DMS153 treated with DMSO at 0.1 percent for 48 hours (cell line): ENCODE data around the gene SLC16A10.
"Not testable (repeated sequence)": the region's sequence is repeated elsewhere in the genome, so short reads cannot be mapped to it uniquely, and the experiment has no call there.

ENCODE experiments used
- DNase-seq: peaks from one replicate; lab custom pipeline; 2025; ENCODE audit not compliant: unreplicated experiment; lab: John Stamatoyannopoulos, UW

SLC16A10 gene

DNA sequence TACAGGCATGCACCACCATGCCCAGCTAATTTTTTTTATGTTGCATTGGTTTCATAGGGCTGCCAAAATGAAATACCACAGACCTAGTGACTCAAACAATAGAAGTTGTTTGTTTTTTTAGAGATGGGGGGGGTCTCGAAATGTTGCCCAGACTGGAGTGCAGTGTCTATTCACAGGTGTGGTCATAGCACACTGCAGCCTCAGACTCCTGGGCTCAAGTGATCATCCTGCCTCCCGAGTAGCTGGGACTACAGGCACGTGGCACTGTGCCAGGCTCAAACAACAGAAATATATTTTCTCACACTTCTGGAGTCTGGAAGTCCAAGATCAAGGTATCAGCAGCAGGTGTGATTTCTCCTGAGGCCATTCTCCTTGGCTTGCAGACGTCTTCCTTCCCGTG, 6.6 kb upstream of the SLC16A10 start:
- DNase-seq = no peak

DNA sequence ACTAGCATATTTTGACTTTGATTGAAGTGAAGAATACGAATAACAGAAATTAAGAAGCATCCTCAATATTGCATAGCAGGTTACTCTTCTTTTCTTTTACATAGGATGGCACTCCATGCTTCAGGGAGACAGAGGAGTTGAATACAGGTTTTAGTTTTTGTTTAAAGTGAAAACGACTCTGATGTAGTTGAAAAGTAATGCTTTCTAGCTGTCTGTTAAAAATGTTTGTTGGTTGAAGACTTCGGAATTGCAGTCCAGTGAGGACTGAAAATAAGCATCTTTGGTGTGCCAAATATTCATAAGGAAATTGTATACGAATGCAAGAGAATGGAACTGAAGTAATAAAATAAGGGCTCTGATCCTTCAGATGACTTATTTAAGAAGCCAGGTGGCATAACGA, 618 bp upstream of the SLC16A10 start:
- no peak for DNase-seq

DNA sequence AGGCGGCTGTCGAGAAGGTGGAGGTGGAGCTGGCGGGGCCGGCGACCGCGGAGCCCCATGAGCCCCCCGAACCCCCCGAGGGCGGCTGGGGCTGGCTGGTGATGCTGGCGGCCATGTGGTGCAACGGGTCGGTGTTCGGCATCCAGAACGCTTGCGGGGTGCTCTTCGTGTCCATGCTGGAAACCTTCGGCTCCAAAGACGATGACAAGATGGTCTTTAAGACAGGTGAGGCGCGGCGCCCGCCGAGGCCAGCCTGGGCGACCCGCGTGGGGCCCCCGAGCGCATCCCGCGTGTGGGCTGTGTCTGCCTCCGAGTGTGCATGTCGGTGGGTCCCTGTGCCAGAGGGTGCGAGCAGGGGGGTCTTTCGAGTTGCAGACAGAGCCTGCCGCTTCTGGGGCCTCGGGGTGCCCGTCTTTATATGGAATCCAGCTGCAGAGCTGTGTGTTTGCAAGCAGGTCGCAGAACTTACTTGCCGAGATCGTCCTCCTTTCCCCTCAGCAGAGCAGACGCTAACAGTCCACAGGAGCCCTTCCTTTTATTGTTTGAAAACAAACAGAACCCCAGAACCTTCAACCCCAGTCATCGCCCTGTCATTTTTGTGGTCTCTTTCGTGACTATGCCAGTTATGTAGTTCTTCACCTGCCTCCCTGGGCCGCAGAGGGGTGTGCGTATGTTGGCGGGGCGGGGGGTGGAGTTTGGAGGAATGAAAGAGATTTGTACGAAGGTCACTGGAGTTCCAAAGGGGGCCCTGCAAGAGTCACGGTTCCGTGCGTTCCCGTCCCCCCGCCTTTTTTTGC, 766 bp downstream of the SLC16A10 start:
- DNase-seq = no peak

DNA sequence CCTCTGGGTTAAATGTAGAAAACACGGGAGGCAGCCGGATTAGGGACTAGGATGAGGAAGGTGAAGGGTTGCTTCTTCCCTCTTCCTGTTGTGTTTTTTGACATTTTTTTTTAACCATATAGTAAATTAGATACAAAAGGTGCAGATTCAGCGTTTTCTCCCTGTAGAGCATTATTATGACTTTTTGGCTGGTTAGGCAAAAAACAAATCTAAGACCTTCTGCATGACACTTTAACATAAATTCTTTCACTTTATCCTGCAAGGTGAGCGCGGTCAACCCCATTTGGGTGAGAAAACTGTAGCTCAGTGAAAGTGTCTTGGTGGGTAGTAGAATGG, 1.3 kb downstream of the SLC16A10 start:
- no peak for DNase-seq

DNA sequence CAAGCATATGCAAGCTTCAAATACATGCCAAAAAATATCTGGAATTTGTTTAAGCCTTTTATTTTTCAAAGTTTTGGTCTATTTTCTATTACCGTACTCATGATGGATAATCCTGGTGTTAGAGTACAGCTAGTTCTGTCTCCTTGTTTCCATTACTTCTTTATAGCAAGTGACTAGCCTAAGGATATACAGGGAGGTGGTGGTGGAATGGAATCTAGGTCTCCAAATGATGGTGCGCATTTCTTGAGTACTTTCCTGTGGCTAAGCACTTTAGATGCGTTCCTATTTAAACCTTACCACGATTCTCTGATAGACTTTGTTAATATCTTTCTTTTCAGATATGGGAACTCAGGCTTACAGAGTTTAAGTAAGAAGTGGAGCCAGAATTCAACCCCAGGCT, 3.5 kb downstream of the SLC16A10 start:
- no peak for DNase-seq

DNA sequence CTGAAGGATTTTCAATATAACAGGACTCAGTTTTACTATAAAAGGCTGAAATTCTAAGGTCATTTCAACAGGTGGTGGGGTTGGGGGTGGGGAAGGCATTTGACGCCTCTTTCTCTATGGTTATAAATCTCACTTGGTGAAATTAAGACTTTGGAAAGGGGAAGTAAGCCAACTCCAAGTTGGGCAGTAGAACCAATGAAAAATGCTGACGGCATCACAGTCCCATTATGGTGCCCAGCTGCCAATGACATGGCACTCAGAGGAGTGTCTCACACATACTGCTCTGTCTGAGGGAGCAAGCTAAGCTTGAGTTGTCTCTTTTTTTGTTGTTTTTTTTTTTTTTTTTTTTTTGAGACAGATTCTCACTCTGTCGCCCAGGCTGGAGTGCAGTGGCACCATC, 4.7 kb downstream of the SLC16A10 start:
- DNase-seq = no peak

DNA sequence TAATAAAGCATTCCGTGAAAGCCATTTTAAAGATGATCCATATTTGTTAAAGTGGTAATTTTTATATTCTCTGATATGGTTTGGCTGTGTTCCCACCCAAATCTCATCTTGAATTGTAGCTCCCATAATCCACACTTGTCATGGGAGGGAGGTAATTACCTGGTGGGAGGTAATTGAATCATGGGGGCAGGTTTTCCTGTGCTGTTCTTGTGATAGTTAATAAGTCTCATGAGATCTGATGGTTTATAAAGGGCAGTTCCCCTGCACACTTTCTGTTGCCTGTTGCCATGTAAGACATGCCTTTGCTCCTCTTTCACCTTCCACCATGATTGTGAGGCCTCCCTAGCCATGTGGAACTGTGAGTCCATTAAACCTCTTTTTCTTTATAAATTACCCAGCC, 8.2 kb downstream of the SLC16A10 start:
- not testable (repeated sequence) for DNase-seq

DNA sequence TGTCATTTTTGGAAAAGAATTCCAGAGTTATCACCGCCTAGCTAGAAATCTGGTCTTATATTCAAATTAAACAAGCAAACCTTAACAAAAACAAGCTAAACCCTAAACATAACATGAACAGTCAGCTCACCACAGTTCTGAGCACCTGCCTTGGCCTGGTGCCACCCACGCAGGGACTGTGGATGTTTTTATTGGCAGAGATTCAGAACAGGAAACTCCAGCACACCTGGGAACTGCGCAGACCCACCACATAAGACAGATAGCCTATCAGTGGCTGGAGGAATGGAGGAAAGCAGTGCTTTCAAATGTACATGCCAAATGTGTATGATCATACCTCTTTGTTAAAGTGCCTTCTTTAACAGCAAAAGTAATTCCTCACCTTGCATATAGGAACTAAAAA, 8.9 kb downstream of the SLC16A10 start:
- DNase-seq = peak; percentile 93

DNA sequence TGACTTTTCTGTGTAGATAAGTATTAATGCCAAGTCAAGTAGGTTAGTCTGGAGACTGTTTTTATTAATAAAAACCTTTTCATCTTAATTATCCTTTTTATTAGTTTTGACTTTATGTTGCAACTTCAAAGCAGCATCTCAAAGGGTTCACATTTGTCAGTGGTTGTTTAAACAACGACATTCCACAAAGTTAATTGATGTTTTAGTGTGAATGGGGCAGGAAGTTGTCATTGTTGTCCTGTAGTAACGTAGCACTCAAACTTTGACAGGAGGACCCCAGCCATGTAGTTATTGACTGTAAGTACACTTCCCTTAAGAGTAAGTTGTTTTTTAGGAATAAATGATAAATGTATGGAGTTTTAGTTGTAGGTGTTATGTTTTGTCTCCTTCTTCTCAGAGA, 11.3 kb downstream of the SLC16A10 start:
- no peak for DNase-seq

DNA sequence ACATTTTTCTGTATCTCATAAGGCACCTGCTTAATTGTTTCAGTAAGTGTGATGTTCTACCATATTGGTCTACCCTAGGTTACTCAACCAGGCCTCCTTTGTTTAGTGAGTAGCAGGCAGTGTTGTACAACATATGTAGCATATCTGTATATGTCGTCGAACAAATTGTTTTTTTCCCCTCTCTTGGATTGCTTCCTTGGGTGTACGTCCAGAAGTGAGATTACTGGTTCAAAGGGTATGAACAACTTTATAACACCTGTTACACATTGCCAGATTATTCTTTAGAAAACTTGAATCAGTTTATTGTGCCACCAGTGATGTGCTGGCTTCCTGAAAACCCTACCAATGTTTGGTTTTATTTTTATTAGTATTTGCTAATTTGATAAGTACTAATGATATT, 14.7 kb downstream of the SLC16A10 start:
- no peak for DNase-seq

DNA sequence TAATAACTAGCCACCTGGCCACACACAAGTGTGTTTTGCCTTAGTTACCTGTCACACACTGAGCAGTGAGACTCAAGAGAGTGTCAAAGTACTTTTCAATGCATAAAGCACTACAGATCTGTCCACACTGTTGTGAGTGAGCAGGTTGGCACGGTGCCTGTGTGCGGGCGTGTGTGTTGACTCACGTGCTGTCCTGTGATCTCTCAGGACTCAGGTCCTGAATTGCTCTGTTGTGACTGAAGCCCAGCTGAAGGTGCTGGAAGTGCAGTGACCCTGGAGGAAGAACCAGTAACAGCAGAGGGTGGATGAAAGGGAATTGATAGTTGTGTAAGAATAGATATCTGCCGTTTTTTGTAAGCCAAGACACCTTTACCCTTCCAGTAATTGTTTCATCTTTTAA, 18.3 kb downstream of the SLC16A10 start:
- DNase-seq = peak; percentile 68

DNA sequence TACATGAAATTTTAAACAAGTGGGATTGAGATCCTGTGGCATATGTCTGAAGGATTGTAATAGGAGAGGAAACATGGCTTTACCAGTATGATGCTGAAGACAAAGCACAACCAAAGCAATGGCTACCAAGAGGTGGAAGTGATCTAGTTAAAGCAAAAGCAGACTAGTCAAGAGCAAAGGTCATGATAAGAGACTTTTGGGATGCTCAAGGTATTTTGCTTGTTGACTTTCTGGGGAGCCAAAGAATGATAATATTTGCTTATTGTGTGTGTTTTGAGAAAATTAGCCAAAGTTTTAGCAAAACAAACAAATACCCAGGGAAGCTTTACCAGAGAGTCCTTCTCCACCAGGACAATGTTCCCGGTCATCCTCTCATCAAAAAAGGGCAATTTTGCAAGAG, 20.3 kb downstream of the SLC16A10 start:
- no peak for DNase-seq

DNA sequence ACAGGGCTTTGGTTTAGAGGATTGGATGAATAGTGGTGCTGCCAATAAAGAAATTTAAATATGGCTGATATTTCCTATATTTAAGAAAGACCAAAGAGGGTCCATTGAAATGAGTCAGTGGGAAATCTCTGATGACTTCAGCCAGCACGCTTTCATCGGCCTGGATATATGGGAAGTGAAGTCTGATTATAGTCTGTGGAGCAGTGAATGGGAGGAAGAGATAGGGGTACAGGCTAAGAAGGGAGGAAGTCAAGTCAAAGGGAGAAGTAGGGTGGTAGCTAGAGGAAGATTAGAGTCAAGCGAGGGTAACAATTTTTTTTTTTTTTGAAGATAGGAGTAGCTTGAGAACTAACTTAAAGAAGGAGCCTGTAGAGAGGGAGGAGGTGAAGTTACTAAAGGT, 22.7 kb downstream of the SLC16A10 start:
- no peak for DNase-seq

DNA sequence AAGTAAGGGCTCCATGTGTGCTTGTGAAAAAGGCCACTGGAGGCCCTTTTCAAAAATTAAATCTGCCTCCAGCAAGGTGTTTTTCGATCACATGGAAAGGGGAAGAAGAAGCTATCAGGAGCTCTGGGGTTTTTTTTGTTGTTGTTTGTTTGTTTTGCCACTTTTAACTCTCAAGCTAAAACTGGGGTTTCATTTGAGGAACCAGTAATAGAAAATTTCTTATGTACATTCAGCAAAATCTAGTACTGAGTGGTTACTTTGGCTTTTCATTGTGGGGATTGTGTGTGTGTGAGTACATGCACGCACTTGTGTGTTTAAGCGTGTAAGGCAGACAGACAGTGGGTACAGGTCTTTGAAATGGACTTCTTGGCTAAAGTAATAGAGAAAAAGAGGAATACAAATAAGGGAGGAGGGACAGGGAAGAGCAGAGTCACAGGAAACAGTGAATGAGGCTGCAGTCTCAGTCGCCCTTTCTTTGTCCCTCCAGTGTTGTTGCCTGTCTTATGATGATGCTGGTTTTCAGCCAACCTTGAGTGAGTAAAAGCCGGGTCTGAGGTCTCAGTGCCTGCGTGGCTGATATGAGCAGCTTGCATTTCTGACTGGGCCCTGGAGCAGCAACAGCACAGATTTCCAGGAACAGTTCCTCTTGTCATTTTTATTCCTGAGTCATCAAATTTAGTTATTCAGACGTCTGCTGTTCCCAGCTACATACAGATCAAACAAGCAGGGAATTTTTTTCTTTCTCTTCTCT, 26.2 kb downstream of the SLC16A10 start:
- DNase-seq = peak; percentile 21

DNA sequence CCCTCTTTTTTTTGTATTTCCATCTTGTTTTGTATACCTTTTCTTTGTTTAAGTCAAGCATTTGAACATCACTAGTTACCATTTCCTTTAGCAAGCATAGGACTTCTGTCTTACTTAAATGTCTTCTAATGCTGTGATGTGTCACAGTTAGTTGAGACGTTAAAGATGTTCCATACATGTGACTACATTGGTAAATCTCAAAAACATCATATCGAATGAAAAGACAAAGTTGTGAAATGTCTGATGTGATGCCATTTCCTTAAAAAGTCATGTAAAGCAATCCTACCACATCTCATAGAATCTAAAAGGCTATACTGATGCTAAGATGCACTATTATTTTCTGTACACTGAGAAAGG, 26.8 kb downstream of the SLC16A10 start:
- no peak for DNase-seq

DNA sequence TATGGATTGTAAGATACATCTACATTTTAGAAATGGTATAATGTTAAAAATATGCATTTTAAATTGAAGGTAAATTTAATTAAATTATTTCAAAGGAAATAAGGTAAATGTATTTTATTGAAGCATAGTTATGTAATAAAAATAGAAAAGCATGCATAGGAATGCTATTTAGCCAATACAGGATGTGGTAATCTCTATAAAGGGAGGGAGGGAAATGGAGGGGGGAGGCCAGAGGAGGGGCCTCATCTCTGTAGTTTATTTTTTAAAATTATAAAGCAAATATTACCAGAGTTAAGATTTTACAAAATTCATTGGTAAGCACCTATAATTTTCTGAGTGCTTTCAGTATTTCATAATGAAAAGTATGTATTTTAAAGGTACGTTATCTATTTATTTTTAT, 27.2 kb downstream of the SLC16A10 start:
- no peak for DNase-seq

DNA sequence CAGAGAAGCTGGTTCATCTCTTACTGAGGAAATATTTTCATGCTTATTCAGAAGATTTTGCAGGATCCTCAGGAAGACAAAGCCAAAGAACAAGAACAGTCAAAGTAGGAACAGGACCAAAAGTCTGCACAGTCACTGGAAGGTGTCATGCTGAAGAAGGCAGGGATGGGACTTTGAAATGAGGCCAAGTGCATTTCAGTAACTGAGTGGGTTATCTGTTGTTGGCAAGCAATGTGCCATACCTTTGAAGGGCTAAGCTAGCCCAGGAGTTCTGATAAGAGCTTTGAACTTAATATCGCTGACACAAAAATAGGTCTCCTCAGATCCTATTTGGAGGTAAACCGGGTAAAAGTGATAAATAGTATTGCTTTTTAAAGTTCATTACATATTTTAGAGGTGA, 31.5 kb downstream of the SLC16A10 start:
- DNase-seq = no peak

DNA sequence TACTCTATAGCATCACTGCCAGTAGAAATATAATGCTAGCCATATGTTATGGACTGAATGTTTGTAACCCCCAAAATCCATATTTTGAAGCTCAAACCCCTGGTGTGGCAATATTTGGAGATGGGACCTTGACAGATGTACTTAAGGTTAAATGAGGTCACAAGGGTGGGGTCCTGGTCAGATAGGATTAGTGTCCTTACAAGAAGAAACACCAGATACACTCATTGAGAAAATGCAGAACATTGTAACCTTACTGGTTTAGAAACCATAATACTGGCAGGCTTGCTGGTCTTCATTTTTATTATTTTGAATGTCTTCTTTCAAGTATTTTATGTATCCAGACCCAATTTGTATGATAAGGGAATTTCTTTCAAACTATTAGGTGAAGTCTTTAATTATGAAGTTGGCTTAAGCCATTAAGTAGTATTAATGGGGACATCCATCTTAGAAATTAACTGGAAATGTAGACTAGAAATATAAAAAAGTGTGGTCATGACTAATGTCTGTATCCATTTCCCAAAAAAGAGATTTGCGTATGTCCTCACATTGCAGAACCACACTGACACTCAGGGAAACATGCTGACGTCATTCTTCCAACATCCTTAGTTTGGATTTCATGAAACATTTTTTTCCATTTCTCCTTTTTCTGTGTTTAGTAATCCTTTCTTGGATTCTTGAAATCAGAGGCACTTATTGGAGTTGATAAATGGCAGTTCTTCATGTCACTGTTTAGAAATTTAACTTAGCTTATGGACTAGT, 32.4 kb downstream of the SLC16A10 start:
- no peak for DNase-seq

DNA sequence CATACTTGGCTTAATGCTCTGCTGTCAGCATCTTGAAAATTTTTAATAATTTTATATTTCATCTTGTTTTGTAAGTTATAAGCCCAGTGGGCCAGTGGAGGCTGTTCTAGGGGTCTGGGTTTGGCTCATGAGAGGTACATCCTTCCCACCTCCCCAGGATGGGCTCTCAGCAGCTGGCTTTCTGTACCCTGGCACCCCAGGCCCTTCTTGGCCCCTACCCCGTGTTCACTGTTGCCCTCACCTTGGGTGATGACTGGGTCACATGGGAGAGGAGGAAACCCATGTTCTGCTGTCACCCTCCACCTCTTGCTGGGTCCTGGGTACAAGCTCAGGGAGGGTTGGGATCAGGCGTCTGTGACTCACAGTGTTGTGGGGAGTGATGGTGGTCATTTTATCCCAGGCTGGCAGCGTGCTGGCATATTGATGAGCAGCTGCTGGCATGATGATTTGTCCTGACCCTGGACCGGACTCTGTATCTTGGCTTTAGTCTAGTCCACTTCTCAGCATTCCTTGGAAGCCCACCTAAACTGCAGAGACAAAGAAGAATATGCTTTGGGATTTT, 34.6 kb downstream of the SLC16A10 start:
- no peak for DNase-seq

DNA sequence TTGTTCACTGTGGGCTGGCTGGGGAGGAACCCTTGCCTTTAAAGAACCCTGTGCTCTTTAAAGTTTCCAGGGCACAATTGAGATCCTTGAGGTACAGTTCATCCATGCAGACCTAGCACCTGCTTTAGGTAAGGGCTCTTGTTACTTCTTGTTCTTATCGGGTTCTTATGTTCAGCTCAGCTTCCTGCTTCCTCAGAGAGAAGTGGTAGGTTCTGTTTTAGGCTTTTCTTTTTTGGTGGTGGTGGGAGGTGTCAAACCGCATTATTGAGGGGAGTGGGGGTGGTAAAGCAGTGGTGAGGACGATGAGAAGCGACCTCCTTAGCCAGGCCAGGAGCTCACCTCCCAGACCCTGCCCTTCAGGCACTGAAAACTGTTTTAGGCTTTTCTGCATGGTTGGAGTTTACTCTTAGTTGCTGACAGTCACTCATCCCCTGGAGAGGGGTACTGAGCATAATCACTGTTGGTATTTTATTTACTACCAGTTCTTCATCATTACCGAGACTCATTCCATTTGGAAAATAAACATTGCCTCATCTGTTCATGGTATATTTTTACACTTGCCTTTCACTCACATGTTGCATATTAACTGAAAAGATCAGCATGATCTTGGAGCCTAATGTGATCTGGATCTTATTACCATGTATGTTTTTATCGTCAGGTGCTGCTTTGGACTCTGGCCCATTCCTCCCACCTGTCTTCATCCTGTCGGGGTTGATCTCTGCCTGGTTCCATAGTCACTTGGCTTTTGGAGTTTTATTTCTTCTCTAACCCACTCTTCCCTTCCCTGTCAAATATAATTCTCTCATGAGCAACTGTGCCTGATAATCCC, 35.4 kb downstream of the SLC16A10 start:
- no peak for DNase-seq

DNA sequence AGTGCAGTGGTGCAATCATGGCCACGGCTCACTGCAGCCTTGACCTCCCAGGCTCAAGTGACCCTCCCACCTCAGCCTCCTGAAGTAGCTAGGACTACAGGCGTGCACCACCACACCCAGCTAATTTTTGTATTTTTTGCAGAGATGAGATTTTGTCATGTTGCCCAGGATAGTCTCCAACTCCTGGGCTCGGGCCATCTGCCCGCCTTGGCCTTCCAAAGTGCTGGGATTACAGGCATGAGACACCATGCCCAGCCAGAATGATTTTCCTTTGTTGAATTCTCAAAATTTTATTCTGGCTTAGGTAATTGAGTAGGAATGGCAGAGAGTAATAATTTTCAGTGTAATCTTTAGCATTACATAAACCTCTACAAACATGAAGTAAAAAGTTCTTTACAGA, 37.1 kb downstream of the SLC16A10 start:
- DNase-seq = no peak
